Parathyroid adenoma (tissue), 2 donors: Measurements from ENCODE around the gene GIMAP8.

Source experiments
- H2AFZ ChIP-seq: fragments of 300-600 bp; sonication (generic); one replicate; pipeline ENCODE4 v1.7.0; 2017; ENCODE audit warnings: antibody characterized with exemption, mild to moderate bottlenecking
- H3K27ac ChIP-seq: fragments of 300-600 bp; sonication (generic); one replicate; pipeline ENCODE4 v1.7.0; 2017
- H3K27me3 ChIP-seq: fragments of 300-600 bp; sonication (generic); one replicate; pipeline ENCODE4 v1.7.0; 2017; ENCODE audit warnings: low read length; ENCODE audit not compliant: control insufficient read depth, insufficient read depth
- H3K36me3 ChIP-seq: fragments of 300-600 bp; sonication (generic); one replicate; pipeline ENCODE4 v1.7.0; 2017; ENCODE audit warnings: low read length; ENCODE audit not compliant: control insufficient read depth, insufficient read depth
- H3K4me1 ChIP-seq: fragments of 300-600 bp; sonication (generic); one replicate; pipeline ENCODE4 v1.7.0; 2017; ENCODE audit warnings: control low read depth
- H3K4me2 ChIP-seq: fragments of 300-600 bp; sonication (generic); one replicate; pipeline ENCODE4 v1.7.0; 2017; ENCODE audit warnings: low read length
- H3K4me3 ChIP-seq: fragments of 300-600 bp; sonication (generic); one replicate; pipeline ENCODE4 v1.7.0; 2017; ENCODE audit warnings: low read depth, low read length
- H3K79me2 ChIP-seq: fragments of 300-600 bp; sonication (generic); one replicate; pipeline ENCODE4 v1.7.0; 2017; ENCODE audit warnings: control low read depth
- H3K9ac ChIP-seq: fragments of 300-600 bp; sonication (generic); one replicate; pipeline ENCODE4 v1.7.0; 2017; ENCODE audit warnings: mild to moderate bottlenecking
- H3K9me3 ChIP-seq: fragments of 300-600 bp; sonication (generic); one replicate; pipeline ENCODE4 v1.7.0; 2017; ENCODE audit warnings: low read length; ENCODE audit not compliant: control insufficient read depth
- TF ChIP-seq, protein P1 (sequence below): fragments of 300-600 bp; sonication (generic); IDR thresholded peaks from one replicate; pipeline ENCODE4 v1.7.0; 2017; ENCODE audit warnings: antibody characterized with exemption, mild to moderate bottlenecking
- donor health status: primary hyperparathyroidism.

Gene GIMAP8

DNA sequence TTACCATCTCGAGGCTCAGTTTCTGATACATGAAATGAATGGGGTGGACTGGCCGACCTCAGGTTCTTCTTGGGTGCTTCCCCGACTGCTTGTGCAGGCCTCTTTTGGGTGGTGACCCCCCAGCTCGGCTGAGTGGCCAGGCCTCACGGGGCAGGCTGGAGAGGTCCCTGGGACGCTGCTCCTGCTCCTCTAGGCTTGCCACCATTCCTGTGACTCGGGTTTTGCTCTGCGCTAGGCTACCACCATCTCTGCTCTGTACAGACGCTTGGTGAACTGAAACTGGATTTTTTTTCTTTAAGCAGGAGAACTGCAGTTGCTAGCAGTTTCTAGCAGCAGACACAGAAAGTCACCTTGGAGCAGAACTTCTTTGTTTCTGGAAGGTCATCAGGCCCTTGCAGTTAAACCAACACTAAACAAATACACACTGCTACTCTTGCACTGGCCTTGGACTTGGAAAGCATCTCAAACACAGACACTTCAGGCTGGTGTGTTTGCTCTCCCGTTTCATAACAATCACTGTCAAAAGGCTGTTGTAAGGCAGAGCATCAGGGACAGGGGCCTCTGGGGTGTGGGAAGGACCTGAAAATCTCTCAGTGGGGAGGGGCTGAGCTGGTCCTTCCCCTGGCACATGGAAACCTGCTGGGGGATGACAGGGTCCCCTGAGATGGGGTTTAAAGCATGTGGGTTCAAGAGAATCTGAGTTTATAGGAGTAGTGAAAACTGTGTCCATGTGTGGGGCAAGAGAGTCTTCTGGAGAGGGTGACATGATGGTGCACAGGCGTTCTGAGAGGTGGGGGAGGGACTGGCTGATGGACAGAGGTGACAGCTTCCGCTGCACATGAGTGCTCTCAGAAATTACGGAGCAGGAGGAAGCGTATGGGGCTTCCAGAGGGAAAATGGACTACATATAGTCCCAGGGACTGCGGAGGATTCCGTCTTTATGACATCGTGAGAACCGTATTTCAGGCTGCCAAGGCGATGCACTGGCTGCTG lies 35.0 kb upstream of the GIMAP8 start:
- peak overlapping the region; percentile 24 for H3K4me2 ChIP-seq
- TF ChIP-seq, protein P1, sequence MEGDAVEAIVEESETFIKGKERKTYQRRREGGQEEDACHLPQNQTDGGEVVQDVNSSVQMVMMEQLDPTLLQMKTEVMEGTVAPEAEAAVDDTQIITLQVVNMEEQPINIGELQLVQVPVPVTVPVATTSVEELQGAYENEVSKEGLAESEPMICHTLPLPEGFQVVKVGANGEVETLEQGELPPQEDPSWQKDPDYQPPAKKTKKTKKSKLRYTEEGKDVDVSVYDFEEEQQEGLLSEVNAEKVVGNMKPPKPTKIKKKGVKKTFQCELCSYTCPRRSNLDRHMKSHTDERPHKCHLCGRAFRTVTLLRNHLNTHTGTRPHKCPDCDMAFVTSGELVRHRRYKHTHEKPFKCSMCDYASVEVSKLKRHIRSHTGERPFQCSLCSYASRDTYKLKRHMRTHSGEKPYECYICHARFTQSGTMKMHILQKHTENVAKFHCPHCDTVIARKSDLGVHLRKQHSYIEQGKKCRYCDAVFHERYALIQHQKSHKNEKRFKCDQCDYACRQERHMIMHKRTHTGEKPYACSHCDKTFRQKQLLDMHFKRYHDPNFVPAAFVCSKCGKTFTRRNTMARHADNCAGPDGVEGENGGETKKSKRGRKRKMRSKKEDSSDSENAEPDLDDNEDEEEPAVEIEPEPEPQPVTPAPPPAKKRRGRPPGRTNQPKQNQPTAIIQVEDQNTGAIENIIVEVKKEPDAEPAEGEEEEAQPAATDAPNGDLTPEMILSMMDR, result no peak
- no peaks in the 10 kb centered on the region for H3K79me2 ChIP-seq
- no peaks in the 10 kb centered on the region for H3K36me3 ChIP-seq
- H2AFZ ChIP-seq, result peak overlapping the region; percentile 78
- peak overlapping the region; percentile 62 for H3K27ac ChIP-seq
- peaks cover 23% of the 10 kb centered on the region for H3K4me1 ChIP-seq
- no peaks in the 10 kb centered on the region for H3K27me3 ChIP-seq
- no peaks in the 10 kb centered on the region for H3K9me3 ChIP-seq
- no peak overlapping the region for H3K9ac ChIP-seq
- no peak overlapping the region for H3K4me3 ChIP-seq

DNA sequence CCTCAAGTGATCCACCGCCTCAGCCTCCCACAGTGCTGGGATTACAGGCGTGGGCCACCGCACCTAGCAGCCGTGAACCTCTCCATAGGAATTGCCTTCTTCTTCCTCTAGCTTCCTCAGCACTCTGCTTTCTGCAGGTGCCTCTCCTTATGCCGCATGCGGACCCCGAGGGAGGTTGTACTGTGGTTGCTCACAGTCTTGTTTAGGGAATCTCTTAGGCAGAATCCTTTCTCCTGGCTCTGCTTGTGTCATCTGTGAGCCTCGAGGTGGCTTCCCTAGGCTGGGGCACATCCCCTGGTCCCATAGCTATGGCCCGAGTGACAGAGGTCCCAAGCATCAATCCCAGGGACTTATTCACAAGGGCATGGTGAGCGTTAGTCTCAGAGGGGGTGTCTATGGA lies 33.2 kb upstream of the GIMAP8 start:
- no peak overlapping the region for H3K4me2 ChIP-seq
- no peak overlapping the region for H3K4me3 ChIP-seq
- no peak overlapping the region for H3K9ac ChIP-seq
- no peaks in the 10 kb centered on the region for H3K9me3 ChIP-seq
- TF ChIP-seq, protein P1, result no peak
- H3K79me2 ChIP-seq, result no peaks in the 10 kb centered on the region
- peaks cover 15% of the 10 kb centered on the region for H3K4me1 ChIP-seq
- H3K36me3 ChIP-seq, result no peaks in the 10 kb centered on the region
- H3K27ac ChIP-seq, result no peak overlapping the region
- H2AFZ ChIP-seq, result no peak overlapping the region
- H3K27me3 ChIP-seq, result no peaks in the 10 kb centered on the region

DNA sequence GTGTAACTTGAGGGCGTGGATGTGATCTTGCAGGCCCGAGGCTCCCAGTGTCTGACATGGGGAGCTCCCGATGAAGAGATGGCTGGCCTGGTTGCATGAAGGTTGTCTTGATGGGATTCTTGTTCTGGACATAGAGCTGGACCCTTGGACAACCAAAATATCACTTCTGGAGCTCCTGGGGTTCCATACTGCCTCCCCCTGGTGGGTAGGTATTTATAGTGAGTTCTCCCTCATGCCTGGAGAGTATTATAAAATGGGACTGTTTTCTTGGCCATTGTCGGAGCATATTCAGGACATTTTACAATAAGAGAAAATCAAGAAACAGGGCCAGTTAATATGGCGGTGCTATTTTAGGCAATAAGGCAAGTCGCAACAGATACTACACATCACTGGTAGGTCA lies 32.6 kb upstream of the GIMAP8 start:
- Histone ChIP-seq H3K9me3 (no peaks in the 10 kb centered on the region), H3K4me1 (peaks cover 15% of the 10 kb centered on the region), H2AFZ (no peak overlapping the region), H3K9ac (no peak overlapping the region), H3K27ac (no peak overlapping the region), H3K36me3 (no peaks in the 10 kb centered on the region), H3K79me2 (no peaks in the 10 kb centered on the region), H3K4me2 (no peak overlapping the region), H3K4me3 (no peak overlapping the region), H3K27me3 (no peaks in the 10 kb centered on the region)
- TF ChIP-seq, protein P1, result peak; percentile 9

DNA sequence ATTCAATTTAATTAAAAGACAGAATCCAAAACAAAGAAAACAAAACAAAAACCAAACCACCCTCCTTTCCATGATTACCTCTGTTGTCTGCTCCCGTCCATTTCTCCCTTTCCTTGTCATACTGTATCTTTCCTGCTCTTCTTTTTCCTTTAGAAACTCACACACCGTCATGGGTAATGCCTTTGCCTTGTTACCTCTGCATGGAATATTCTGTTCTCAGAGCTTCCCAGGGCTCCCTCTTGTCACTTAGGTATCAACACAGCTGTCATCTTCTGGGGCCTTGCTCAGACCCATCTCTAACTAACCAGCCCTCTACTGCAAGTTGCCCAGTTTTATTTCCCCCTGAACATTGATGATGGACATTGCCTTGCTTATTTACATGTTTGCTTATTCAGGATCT lies 30.2 kb upstream of the GIMAP8 start:
- TF ChIP-seq, protein P1, result no peak
- Histone ChIP-seq H3K4me3 (no peak overlapping the region), H3K27ac (no peak overlapping the region), H3K9ac (no peak overlapping the region), H3K9me3 (no peaks in the 10 kb centered on the region), H3K4me1 (peaks cover 9% of the 10 kb centered on the region), H3K27me3 (no peaks in the 10 kb centered on the region), H3K79me2 (no peaks in the 10 kb centered on the region), H3K36me3 (no peaks in the 10 kb centered on the region), H3K4me2 (no peak overlapping the region), H2AFZ (no peak overlapping the region)
